ENCODE results near the gene HOXC11.

HOXC11 gene

GRCh38 chr12:53956914-53957536 is 15.9 kb upstream of the HOXC11 start:
- no peak for DNase-seq (ENCODE audit: low read depth in 2 of 2)

GRCh38 chr12:53958128-53958527 is 14.8 kb upstream of the HOXC11 start:
- no peak for DNase-seq (ENCODE audit: low read depth in 2 of 2)

GRCh38 chr12:53959314-53959713 is 13.6 kb upstream of the HOXC11 start:
- no peak for DNase-seq (ENCODE audit: low read depth in 2 of 2)

- DNase-seq (ENCODE audit: low read depth in 2 of 2) = no peak
These were observed 12.5 kb upstream of the HOXC11 start for GRCh38 chr12:53960187-53961024.

- no peak for DNase-seq (ENCODE audit: low read depth in 2 of 2)
These were observed 11.7 kb upstream of the HOXC11 start for GRCh38 chr12:53961025-53961761.

- no peak for DNase-seq (ENCODE audit: low read depth in 2 of 2)
These were observed 9.9 kb upstream of the HOXC11 start for GRCh38 chr12:53963005-53963404.

GRCh38 chr12:53963434-53964314 is 9.3 kb upstream of the HOXC11 start:
- no peak for DNase-seq (ENCODE audit: low read depth in 2 of 2)

- DNase-seq (ENCODE audit: low read depth in 2 of 2) = no peak
These were observed 8.6 kb upstream of the HOXC11 start for GRCh38 chr12:53964315-53964713.

- DNase-seq (ENCODE audit: low read depth in 2 of 2) = no peak
These were observed 7.4 kb upstream of the HOXC11 start for GRCh38 chr12:53965281-53966084.

GRCh38 chr12:53966085-53966384 is 6.9 kb upstream of the HOXC11 start:
- no peak for DNase-seq (ENCODE audit: low read depth in 2 of 2)

GRCh38 chr12:53966385-53967133 is 6.4 kb upstream of the HOXC11 start:
- no peak for DNase-seq (ENCODE audit: low read depth in 2 of 2)

- no peak for DNase-seq (ENCODE audit: low read depth in 2 of 2)
These were observed 5.5 kb upstream of the HOXC11 start for GRCh38 chr12:53967421-53967925.

GRCh38 chr12:53968214-53969127 is 4.5 kb upstream of the HOXC11 start:
- no peak for DNase-seq (ENCODE audit: low read depth in 2 of 2)

- DNase-seq (ENCODE audit: low read depth in 2 of 2) = no peak
These were observed 3.2 kb upstream of the HOXC11 start for GRCh38 chr12:53969588-53970259.

GRCh38 chr12:53970451-53970850 is 2.5 kb upstream of the HOXC11 start:
- no peak for DNase-seq (ENCODE audit: low read depth in 2 of 2)

- DNase-seq (ENCODE audit: low read depth in 2 of 2) = no peak
These were observed 1.8 kb upstream of the HOXC11 start for GRCh38 chr12:53971129-53971528.

GRCh38 chr12:53971686-53972085 is 1.2 kb upstream of the HOXC11 start:
- DNase-seq (ENCODE audit: low read depth in 2 of 2) = no peak

GRCh38 chr12:53972152-53972702 is 699 bp upstream of the HOXC11 start:
- DNase-seq (ENCODE audit: low read depth in 2 of 2) = no peak

All from stimulated activated CD8-positive, alpha-beta memory T cell treated with anti-CD3 and anti-CD28 coated beads, Interleukin-7, amount 100 ng/mL, for 4 hours (primary cell).